ENCODE data around the gene SH2D3C.
A peak's percentile ranks its signal among the peaks of the same experiment; 100 is the strongest.

SH2D3C gene

GRCh38 chr9:127735530-127736185 is 42.8 kb downstream of the SH2D3C start:
- no peak for DNase-seq

DNA sequence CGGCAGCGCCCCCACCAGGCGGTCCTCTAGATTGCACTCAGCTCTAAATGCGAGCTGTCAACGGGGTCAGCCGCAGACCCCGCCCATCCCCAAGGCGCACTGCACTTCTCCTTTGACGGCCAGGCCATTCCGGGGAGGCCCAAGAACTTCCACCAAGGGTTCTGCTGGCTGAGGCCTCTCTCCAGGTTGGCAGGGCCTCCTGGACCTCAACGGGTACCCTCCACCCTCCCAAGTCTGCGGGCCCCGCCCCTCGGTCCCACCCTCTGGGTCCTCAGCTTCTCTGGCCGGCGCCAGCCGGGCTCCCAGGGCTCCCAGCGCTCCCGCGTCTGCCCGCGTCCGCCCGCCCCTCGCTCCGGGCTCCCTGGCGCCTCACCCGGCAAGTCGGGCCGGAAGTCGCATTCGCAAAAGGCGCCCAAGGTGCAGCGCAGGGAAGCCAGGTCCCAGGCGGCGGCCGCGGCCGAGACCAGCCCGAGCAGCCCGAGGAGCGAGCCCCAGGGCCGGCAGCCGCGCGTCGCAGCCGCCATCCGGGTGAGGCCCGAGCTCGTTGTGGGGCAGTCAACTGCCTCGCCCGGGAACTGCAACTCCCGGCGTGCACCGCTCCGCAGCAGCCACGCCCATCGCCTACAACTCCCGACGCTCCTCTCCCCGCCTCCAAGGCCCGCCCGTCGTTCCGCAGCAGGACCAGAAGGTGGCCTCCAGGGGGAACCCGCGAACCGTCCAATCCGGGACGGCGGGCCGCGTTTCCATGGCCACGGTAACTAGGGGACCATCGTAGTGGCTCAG is 43.5 kb downstream of the SH2D3C start, which contains the start of gene TOR2A:
Gene TOR2A (minus strand): TSS at position 548 of the 783 bp plus-strand sequence. CDS start 24 bp downstream, at position 524.
- DNase-seq: peak; percentile 95

GRCh38 chr9:127734247-127734746 is 44.2 kb downstream of the SH2D3C start:
- peak; percentile 60 for DNase-seq

GRCh38 chr9:127733614-127734013 is 44.9 kb downstream of the SH2D3C start:
- DNase-seq: no peak

DNA sequence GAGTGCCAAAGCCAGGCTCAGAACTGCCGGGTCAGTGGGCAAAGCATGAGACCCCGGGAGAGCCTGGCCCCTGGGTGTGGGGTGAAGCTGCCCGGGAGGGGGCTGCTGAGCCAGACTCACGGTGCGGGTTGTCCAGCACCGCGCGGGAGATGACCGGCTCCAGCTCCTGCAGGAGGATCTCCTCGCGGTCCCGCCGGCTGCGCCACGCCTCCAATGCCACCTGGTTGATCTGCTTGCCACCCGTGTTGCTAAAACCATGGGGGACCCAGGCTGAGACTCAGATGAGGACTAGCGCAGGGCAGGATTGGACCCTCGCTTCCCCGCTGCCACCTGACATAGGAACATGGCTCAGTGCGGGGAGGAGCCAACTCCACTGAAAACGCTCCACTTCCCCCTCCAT is 46.0 kb downstream of the SH2D3C start:
- DNase-seq: no peak

- no peak for DNase-seq
These were observed 46.5 kb downstream of the SH2D3C start for GRCh38 chr9:127731938-127732337.

DNA sequence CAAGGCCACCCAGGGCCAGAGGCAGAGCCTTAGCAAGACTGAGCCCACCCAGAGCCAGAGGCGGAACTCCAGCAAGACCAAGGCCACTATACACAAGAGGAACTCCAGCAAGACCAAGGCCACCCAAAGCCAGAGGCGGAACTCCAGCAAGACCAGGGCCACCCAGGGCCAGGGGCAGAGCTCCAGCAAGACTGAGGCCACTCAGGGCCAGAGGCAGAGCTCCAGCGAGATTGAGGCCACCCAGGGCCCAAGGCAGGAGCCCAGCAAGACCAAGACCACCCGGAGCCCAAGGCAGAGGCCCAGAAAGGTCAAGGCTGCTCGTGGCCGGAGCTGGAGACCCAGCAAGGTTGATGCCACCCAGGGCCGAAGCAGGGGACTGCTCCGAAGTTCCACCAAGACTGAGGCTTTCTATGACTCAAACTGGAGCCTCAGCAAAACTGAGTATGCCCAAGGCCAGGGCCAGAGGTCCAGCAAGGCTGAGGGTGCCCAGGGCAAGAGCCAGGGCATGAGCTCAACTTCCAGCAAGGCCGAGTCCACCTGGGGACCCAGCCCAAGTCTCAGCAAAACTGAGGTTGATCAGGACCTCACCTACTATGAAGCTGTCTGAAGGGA is 47.6 kb downstream of the SH2D3C start:
- DNase-seq: no peak

- no peak for DNase-seq
These were observed 48.2 kb downstream of the SH2D3C start for GRCh38 chr9:127730262-127730661.

DNA sequence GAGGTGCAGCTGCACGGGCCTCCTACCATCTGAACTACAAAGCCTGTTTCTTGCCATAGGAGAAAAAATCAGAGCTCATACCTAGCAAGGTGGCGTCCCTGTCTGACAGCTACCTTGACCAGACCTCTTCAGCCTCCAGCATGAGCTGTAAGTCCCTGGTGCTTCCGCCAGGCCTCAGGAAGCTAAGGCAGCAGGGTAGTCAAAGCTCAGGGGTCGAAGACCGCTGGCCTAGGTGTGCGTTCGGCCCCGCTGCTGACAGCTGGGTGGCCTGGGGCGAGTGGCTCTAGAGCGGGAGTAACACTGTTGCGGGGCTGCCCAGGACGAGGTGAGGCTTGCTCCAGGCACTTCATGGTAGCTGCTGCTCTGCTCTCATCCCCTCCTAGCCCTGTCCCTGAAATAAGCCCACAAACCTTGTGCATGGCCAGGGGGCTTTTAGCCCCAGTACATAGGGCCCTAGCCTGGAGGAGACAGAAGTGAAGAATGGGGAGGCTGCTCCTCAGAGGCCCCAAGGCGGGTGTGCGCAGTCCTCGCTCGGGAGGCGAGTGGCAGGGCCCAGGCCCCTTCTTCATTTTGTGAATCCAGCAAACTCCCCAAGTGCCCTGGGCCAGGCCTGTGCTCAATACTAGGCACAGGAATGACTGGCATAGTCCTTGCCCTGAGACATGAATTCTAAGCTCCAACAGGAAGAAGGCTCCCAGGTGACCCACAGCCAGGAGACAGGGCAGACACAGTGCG is 48.8 kb downstream of the SH2D3C start:
- no peak for DNase-seq

DNA sequence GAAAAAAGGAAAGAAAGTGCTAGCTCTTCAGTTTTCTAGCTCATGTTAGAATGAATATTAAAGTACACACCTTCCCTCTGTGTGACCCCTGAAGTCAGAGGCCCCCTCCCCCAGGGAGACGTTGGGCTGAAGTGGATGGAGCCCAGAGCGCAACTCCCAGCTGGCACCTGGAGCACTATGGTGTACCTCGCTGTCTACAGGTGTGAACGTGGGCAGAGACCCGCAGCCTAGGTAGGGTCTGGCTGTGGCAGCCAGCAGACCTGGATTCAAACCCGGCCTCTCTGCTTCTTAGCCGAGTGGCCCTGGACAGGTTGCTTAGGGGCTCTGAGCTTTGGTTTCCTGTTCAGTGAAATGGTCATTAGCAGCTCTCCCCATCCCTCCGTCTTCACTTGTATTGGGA is 49.7 kb downstream of the SH2D3C start:
- no peak for DNase-seq

DNA sequence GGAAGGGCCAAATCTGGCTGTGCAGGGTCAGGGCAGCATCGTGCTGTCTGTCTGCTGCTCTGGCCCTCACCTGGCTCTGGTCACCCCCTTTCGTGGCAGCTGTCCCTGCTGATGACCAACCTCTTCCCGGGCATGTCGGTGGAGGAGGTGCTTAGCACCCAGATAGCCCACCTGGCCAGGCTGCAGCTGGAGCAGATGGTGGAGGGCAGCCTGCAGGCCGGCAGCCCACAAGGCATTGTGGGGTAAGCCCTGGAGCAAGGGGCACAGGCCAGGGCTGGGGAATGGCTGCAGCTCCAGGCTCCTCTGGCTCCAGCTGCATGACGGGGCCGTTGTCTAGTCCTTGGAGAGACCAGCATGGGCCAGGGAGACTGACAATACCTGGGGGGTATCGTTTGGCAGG is 51.6 kb downstream of the SH2D3C start:
- no peak for DNase-seq

DNA sequence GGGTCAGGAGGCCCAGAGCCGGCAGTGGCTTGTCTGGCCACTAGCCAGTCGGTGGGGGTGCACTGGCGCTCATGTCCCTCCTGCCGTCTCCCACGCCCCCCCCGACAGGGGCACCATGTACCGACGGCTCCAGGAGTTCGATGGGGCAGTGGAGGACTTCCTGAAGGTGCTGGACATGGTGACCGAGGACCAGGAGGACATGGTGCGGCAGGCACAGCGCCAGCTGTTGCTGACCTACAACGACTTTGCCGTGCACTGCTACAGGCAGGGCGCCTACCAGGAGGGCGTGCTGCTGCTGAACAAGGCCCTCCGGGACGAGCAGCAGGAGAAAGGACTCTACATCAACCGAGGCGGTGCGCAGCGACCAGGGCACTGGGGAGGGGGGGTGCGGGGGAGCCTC is 54.5 kb downstream of the SH2D3C start:
- no peak for DNase-seq

GRCh38 chr9:127723444-127723843 is 55.0 kb downstream of the SH2D3C start:
- DNase-seq: no peak

DNA sequence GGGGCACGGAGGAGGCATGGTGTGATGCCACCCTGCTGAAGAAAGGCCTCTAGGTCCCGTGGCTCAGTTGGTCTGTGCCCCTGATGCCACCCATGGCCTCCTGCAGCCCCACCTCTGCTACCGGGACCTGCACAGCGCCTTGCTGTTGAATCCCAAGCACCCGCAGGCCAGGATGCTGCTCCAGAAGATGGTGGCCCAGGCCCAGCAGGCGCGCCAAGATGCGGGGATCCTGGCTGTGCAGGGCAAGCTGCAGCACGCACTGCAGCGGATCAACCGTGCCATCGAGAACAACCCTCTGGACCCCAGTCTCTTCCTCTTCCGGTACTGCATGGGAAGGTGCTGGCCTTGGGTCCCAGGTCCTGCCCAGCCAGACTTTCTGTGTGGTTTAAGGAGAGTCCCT is 55.5 kb downstream of the SH2D3C start:
- no peak for DNase-seq

DNA sequence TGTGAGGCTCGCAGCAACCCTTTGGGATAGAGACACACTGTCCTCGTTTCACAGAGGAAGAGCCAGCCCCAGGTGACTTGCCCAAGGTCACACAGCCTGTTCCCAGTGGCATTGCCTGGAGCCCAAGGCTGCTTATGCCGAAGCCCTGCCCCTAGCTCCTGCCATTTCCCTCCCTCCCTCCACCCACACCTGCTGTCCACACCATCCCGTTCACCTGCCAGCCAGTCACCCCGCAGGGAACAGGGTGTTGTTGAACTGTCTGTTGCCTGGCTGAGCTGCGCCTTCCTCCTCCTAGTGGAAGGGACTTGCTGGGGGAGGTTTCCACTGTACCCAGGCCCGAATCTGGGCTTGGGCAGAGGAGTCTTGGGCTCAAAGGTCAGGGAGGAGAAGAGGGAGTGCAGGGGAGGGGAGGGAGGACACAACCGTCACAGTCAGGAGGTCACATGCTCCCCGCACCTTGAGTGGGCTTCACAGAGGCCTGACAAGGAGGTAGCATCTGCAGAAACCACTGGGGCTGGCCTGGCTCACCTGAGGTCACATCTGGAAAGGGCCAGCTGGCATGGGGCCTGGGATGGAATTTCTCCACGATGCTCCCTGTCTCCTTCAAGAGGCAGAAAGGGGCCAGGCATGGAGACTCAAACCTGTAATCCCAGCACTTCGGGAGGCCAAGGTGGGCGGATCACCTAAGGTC is 56.3 kb downstream of the SH2D3C start:
- no peak for DNase-seq

- DNase-seq: no peak
These were observed 57.1 kb downstream of the SH2D3C start for GRCh38 chr9:127721391-127721821.

DNA sequence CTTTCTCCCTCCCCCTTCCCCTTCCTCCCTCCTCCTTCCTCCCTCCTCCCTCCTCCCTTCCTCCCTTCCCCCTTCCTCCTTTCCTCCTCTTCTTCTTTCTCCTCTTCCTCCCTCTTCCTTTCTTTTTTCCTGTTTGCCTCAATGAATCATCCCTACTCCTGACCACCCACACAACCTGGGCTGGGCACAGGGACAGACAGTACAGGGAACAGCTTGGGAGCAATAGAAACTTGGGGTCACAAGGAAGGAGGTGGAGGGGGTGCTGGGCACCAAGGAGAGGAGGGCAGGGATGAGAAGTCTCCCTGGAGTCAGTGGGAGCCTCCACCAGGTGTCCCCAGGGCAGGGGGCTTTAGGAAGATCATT is 57.6 kb downstream of the SH2D3C start:
- DNase-seq: no peak

GRCh38 chr9:127720031-127720864 is 58.2 kb downstream of the SH2D3C start:
- DNase-seq: no peak

GRCh38 chr9:127717766-127718165 is 60.7 kb downstream of the SH2D3C start:
- no peak for DNase-seq

DNA sequence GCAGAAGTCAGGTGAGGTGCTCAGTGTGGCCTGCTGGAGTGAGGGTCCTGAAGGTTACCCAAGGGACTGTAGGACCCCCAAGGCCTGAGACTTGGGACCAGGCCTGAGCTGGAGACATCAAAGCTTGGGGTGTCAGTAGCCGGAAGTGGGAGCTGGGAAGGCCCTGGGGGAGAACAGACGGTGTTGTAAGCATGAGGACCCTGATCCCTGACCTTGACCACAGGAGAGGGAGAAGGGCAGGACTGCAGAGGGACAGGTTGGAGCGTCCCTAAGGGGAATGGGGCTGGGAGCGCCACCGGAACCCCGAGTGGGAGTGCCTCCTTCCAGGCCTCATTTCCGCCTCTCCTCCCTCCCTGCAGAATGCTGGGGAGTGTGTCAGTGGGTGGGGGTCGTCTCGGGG is 62.1 kb downstream of the SH2D3C start:
- DNase-seq: no peak

Measured in amniotic stem cell (primary cell).